Gastrocnemius medialis (tissue), 4 donors: ENCODE data around the gene LIN28B. TPM values are rescaled to one million over a fixed set of nuclear protein-coding genes. Genes with fewer than 3 reads are reported as not detected.

Source experiments
- ATAC-seq, 2 donors: fragments of 150-250 bp; one replicate each; pipeline ENCODE4 v1.9.1; 2016
- DNase-seq, 2 donors: peaks; one replicate each; pipeline ENCODE4 v3.0.0-alpha.2; 2019
- H3K27ac ChIP-seq, 4 donors: fragments of 200-600 bp; sonication (generic); 1 replicate in 1 of 4; 2 replicates in 3 of 4; pipeline ENCODE4 v1.5.1; 2016 to 2018; ENCODE audit warnings: mild to moderate bottlenecking in 2 of 4, moderate library complexity in 1 of 4
- H3K27me3 ChIP-seq, 3 donors: fragments of 200-600 bp; sonication (generic) in 2 of 3; 1 replicate in 1 of 3; 2 replicates in 2 of 3; pipeline versions ENCODE4 v1.5.1 to v1.6.0; 2016 to 2019; ENCODE audit warnings: mild to moderate bottlenecking in 1 of 3, moderate library complexity in 1 of 3
- H3K36me3 ChIP-seq, 2 donors: fragments of 200-600 bp; sonication (generic) in 1 of 2; one replicate each; pipeline ENCODE4 v1.5.1; 2017 to 2018
- H3K4me1 ChIP-seq, 2 donors: fragments of 200-600 bp; sonication (generic) in 1 of 2; one replicate each; pipeline ENCODE4 v1.5.1; 2016 to 2017; ENCODE audit warnings: mild to moderate bottlenecking in 2 of 2
- H3K4me3 ChIP-seq, 4 donors: fragments of 200-600 bp; sonication (generic) in 3 of 4; 1 replicate in 1 of 4; 2 replicates in 3 of 4; pipeline ENCODE4 v1.5.1; 2016 to 2019; ENCODE audit warnings: mild to moderate bottlenecking in 2 of 4
- H3K9me3 ChIP-seq, 3 donors: fragments of 200-600 bp; sonication (generic) in 2 of 3; 1 replicate in 1 of 3; 2 replicates in 2 of 3; pipeline ENCODE4 v1.5.1; 2016 to 2019
- POLR2A ChIP-seq, 2 donors: fragments of 450-650 bp; IDR thresholded peaks; one replicate each; pipeline ENCODE4 v1.6.1; 2017; ENCODE audit warnings: antibody characterized with exemption in 2 of 2, mild to moderate bottlenecking in 2 of 2, moderate library complexity in 2 of 2
- in situ Hi-C, 4 donors: fragments of 200-750 bp; cut with MboI; loops; one replicate each; pipeline versions ENCODE4 v1.15.0 to v1.8.0; 2017; ENCODE audit warnings: low sequenced_read_pairs in 4 of 4
- intact Hi-C: fragments of 100-400 bp; cut with DNase I; formaldehyde crosslinking; loops from one replicate; pipeline ENCODE4 v1.15.1; 2023; ENCODE audit warnings: low total_unique reads
- total RNA-seq, 4 donors: library from RNA; depleted of rRNA; stranded (reverse); fragments of >200 nt; gene quantifications; one replicate each; pipeline versions ENCODE4 v1.1.0 to v1.2.3, GENCODE V29; 2016
- TF ChIP-seq, protein P1 (sequence below), 5 experiments: fragments of 450-650 bp in 3 of 5; fragments of 200-600 bp in 2 of 5; sonication (generic) in 2 of 5; IDR thresholded peaks in 4 of 5; conservative IDR thresholded peaks in 1 of 5; 1 replicate in 4 of 5; 2 replicates in 1 of 5; pipeline ENCODE4 v1.5.1; 2016 to 2019; ENCODE audit warnings: antibody characterized with exemption in 5 of 5, mild to moderate bottlenecking in 3 of 5, moderate library complexity in 3 of 5

The LIN28B gene
- total RNA-seq, 4 donors from 2014 or later = not detected

DNA sequence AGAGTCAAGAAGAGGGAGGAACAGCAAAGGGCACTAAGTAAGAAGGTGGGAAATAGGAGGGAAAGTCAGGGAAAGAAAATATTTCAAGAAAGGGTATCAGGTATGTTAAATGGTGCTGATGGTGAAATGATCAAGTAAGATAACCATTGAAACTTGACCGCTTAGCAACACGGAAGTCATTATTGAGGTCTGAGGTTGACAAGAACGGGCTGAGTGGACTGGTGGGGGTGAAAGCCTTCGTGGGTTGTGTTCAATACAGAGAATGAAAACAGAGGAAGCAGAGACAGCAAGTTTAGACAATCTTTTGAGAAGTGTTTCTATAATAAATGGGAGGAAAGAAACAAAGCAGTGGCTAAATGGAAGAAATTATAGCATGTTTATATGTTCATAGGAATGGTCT lies 72.0 kb downstream of the LIN28B start:
- intact Hi-C loops (no loop called here), in situ Hi-C loops (no loop called here)
- Histone ChIP-seq H3K27me3 (no peaks in the 10 kb centered on the region), H3K27ac (no peak overlapping the region), H3K4me1 (no peaks in the 10 kb centered on the region), H3K36me3 (no peaks in the 10 kb centered on the region), H3K9me3 (no peaks in the 10 kb centered on the region), H3K4me3 (no peak overlapping the region)
- no peak for DNase-seq
- TF ChIP-seq, protein P1, sequence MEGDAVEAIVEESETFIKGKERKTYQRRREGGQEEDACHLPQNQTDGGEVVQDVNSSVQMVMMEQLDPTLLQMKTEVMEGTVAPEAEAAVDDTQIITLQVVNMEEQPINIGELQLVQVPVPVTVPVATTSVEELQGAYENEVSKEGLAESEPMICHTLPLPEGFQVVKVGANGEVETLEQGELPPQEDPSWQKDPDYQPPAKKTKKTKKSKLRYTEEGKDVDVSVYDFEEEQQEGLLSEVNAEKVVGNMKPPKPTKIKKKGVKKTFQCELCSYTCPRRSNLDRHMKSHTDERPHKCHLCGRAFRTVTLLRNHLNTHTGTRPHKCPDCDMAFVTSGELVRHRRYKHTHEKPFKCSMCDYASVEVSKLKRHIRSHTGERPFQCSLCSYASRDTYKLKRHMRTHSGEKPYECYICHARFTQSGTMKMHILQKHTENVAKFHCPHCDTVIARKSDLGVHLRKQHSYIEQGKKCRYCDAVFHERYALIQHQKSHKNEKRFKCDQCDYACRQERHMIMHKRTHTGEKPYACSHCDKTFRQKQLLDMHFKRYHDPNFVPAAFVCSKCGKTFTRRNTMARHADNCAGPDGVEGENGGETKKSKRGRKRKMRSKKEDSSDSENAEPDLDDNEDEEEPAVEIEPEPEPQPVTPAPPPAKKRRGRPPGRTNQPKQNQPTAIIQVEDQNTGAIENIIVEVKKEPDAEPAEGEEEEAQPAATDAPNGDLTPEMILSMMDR (IDR thresholded peaks at IDR 0.05 in 4 of 5, conservative IDR thresholded peaks at IDR 0.05 in 1 of 5) = no peak
- TF ChIP-seq POLR2A (IDR thresholded peaks at IDR 0.05) = no peak
- ATAC-seq = no peak

DNA sequence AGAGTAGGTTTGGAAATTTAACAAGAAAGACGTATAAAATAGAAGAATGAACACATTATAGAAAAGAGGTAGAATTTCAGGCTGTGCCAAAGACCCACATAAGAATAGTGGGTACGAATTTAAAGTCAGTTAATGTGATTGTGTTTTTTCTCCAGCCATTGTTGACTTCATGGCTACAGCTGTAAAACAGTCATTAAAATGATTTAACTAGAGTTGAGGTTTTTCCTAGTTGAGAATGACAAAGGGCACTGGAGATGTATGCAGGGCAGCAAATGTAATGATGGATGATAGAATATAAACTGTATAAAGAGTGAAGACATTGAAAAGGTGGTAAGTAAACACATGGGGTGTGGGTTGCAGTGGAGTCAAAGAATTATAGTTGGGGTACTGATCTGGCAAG lies 72.7 kb downstream of the LIN28B start:
- in situ Hi-C loops (no loop called here), intact Hi-C loops (no loop called here)
- TF ChIP-seq, protein P1 (IDR thresholded peaks at IDR 0.05 in 4 of 5, conservative IDR thresholded peaks at IDR 0.05 in 1 of 5) = no peak
- TF ChIP-seq POLR2A (IDR thresholded peaks at IDR 0.05) = no peak
- Histone ChIP-seq H3K9me3 (no peaks in the 10 kb centered on the region), H3K27me3 (no peaks in the 10 kb centered on the region), H3K27ac (no peak overlapping the region), H3K4me3 (no peak overlapping the region), H3K36me3 (no peaks in the 10 kb centered on the region), H3K4me1 (no peaks in the 10 kb centered on the region)
- ATAC-seq = no peak
- no peak for DNase-seq

DNA sequence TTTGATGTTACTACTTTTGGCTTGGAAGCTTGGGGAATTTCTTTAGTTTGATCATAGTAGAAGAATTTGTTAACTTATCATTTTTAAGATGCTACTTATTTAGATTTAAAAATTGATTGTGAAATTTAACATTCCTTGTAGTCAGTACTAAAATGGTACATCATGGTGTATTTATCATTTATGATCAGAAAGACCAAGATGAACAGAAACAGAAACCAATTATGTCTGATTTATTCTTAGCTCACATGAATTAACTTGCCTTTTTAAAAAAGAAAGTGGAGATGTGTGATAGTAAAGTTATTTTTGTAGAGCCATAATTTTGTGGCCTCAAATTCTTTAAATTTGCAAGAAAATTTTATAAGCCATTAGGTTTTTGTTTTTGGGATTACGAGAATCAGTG lies 77.6 kb downstream of the LIN28B start:
- no peaks in the 10 kb centered on the region for H3K27me3 ChIP-seq
- intact Hi-C loops (no loop called here), in situ Hi-C loops (no loop called here)
- ATAC-seq = no peak
- no peaks in the 10 kb centered on the region for H3K4me1 ChIP-seq
- no peak overlapping the region for H3K4me3 ChIP-seq
- no peaks in the 10 kb centered on the region for H3K9me3 ChIP-seq
- TF ChIP-seq POLR2A (IDR thresholded peaks at IDR 0.05) = no peak
- TF ChIP-seq, protein P1 (IDR thresholded peaks at IDR 0.05 in 4 of 5, conservative IDR thresholded peaks at IDR 0.05 in 1 of 5) = no peak
- DNase-seq = no peak
- H3K27ac ChIP-seq = no peak overlapping the region
- no peaks in the 10 kb centered on the region for H3K36me3 ChIP-seq

DNA sequence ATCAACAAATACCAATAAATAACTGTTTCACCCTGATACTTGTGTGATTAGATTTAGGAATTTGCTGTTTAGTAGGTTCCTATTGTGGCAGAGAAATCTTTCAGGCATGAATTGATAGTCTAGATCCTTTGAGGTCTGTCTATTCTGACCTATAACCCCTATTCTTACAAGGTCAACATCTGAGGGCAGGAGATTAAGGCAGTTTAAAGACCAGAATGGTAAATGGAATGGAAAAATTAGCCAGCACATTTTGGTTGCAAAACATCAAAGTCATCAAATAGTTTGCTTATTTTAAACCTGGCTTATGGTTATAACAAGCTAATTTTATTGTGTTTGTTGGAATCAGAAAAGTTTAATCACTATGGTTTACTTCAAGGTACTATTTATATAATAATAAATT lies 78.4 kb downstream of the LIN28B start:
- DNase-seq (no peak), ATAC-seq (no peak)
- in situ Hi-C loops (no loop called here), intact Hi-C loops (no loop called here)
- Histone ChIP-seq H3K27me3 (no peaks in the 10 kb centered on the region), H3K4me3 (no peak overlapping the region), H3K9me3 (no peaks in the 10 kb centered on the region), H3K36me3 (no peaks in the 10 kb centered on the region), H3K27ac (no peak overlapping the region), H3K4me1 (no peaks in the 10 kb centered on the region)
- TF ChIP-seq, protein P1 (IDR thresholded peaks at IDR 0.05 in 4 of 5, conservative IDR thresholded peaks at IDR 0.05 in 1 of 5) = no peak

DNA sequence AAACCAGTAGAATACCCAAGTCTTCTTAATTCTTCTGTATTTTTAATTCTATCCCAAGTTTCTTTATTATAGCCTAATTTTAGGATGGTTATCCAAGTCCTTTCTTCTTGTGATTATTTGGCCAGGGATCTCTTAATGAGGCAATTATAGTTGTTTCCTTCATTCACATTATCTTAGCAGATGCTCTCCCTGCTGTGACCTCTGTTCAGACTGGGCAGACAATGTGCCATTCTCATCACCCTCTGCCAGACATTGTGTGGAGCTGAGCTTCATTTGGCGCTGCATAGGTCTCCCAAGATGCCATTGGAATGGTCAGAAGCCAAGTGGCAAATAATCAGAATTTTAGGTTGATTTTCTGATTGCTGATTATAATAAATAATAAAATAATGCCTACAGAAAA lies 79.4 kb downstream of the LIN28B start:
- TF ChIP-seq, protein P1 (IDR thresholded peaks at IDR 0.05 in 4 of 5, conservative IDR thresholded peaks at IDR 0.05 in 1 of 5) = no peak
- TF ChIP-seq POLR2A (IDR thresholded peaks at IDR 0.05) = no peak
- no peak for ATAC-seq
- no peaks in the 10 kb centered on the region for H3K4me1 ChIP-seq
- intact Hi-C loops (no loop called here), in situ Hi-C loops (no loop called here)
- no peak for DNase-seq
- H3K4me3 ChIP-seq = no peak overlapping the region
- no peaks in the 10 kb centered on the region for H3K27me3 ChIP-seq
- H3K9me3 ChIP-seq = no peaks in the 10 kb centered on the region
- H3K36me3 ChIP-seq = no peaks in the 10 kb centered on the region
- no peak overlapping the region for H3K27ac ChIP-seq
